Mesenteric fat pad (tissue), 1 donor: ENCODE results near the gene GAS2. TPM values are rescaled to one million over a fixed set of nuclear protein-coding genes. Genes with fewer than 3 reads are reported as not detected.

Experiments used
- DNase-seq: peaks from one replicate; pipeline ENCODE4 v3.0.0-alpha.2; 2020; ENCODE audit warnings: low spot score
- total RNA-seq: library from RNA; stranded (reverse); fragmentation: NEBNext Ultra II Directional; extraction: Animal tissue kit (Norgen Biotek cat#: 25700); gene quantifications from one replicate; pipeline ENCODE4 v1.2.1, GENCODE V29; 2021
- donor health status: DM: yes; HTN: yes; CAD: no.

GAS2 gene
- total RNA-seq, 1 donor from 2014 or later, result 0.71 TPM

GRCh38 chr11:22786475-22786874, 120.1 kb downstream of the GAS2 start:
- DNase-seq, result no peak

GRCh38 chr11:22787055-22787454, 120.6 kb downstream of the GAS2 start:
- no peak for DNase-seq

GRCh38 chr11:22787551-22788162, 121.2 kb downstream of the GAS2 start:
- DNase-seq, result no peak

- no peak for DNase-seq
Observed at GRCh38 chr11:22792497-22792896, 126.1 kb downstream of the GAS2 start.

- no peak for DNase-seq
Observed at GRCh38 chr11:22795914-22796313, 129.5 kb downstream of the GAS2 start.

- no peak for DNase-seq
Observed at GRCh38 chr11:22797047-22797446, 130.6 kb downstream of the GAS2 start.

- DNase-seq, result no peak
Observed at GRCh38 chr11:22798901-22799300, 132.5 kb downstream of the GAS2 start.

- DNase-seq, result no peak
Observed at GRCh38 chr11:22800482-22800881, 134.1 kb downstream of the GAS2 start.

- DNase-seq, result no peak
Observed at GRCh38 chr11:22802861-22803260, 136.4 kb downstream of the GAS2 start.

- no peak for DNase-seq
Observed at GRCh38 chr11:22807391-22807790, 141.0 kb downstream of the GAS2 start.

GRCh38 chr11:22807855-22808570, 141.6 kb downstream of the GAS2 start:
- DNase-seq, result no peak

- DNase-seq, result no peak
Observed at GRCh38 chr11:22808571-22809197, 142.3 kb downstream of the GAS2 start.

GRCh38 chr11:22809893-22810292, 143.5 kb downstream of the GAS2 start:
- DNase-seq, result no peak

- no peak for DNase-seq
Observed at GRCh38 chr11:22822203-22822602, 155.8 kb downstream of the GAS2 start.

GRCh38 chr11:22828373-22828772, 162.0 kb downstream of the GAS2 start:
- DNase-seq, result no peak

- peak; percentile 98 for DNase-seq
Observed at GRCh38 chr11:22829231-22830081, 163.0 kb downstream of the GAS2 start, which contains the start of gene SVIP. Gene SVIP, minus strand, starts transcription at chr11:22829801. Its CDS starts 53 bp downstream, at chr11:22829748.

- DNase-seq, result no peak
Observed at GRCh38 chr11:22830082-22830414, 163.6 kb downstream of the GAS2 start.

GRCh38 chr11:22832315-22833015, 166.1 kb downstream of the GAS2 start:
- no peak for DNase-seq

- DNase-seq, result no peak
Observed at GRCh38 chr11:22846726-22847125, 180.3 kb downstream of the GAS2 start.

- DNase-seq, result no peak
Observed at GRCh38 chr11:22851477-22851876, 185.1 kb downstream of the GAS2 start.

- DNase-seq, result no peak
Observed at GRCh38 chr11:22859756-22860155, 193.3 kb downstream of the GAS2 start.
